ENCODE data around the gene EPHA6.

GRCh38 chr3:97742036-97742435 is 927.6 kb downstream of the EPHA6 start:
- no peak for TF ChIP-seq CTCF (IDR thresholded peaks at IDR 0.05)
- no peak for TF ChIP-seq EP300 (IDR thresholded peaks at IDR 0.05)
- no peak for TF ChIP-seq CEBPB (IDR thresholded peaks at IDR 0.05)
- no peak for TF ChIP-seq MYC (IDR thresholded peaks at IDR 0.05; ENCODE audit: borderline replicate concordance, low read length)
- no peak for TF ChIP-seq MAZ (IDR thresholded peaks at IDR 0.05; ENCODE audit: borderline replicate concordance, low read depth, low read length)
- TF ChIP-seq POLR2A (IDR thresholded peaks at IDR 0.05; ENCODE audit: low read length): no peak
- TF ChIP-seq CHD4 (IDR thresholded peaks at IDR 0.05; ENCODE audit: borderline replicate concordance): no peak
- TF ChIP-seq, protein P1, sequence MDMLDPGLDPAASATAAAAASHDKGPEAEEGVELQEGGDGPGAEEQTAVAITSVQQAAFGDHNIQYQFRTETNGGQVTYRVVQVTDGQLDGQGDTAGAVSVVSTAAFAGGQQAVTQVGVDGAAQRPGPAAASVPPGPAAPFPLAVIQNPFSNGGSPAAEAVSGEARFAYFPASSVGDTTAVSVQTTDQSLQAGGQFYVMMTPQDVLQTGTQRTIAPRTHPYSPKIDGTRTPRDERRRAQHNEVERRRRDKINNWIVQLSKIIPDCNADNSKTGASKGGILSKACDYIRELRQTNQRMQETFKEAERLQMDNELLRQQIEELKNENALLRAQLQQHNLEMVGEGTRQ (IDR thresholded peaks at IDR 0.05): no peak
- TF ChIP-seq POLR2AphosphoS2 (conservative IDR thresholded peaks at IDR 0.05; ENCODE audit: low read length): no peak
- TF ChIP-seq RAD21 (conservative IDR thresholded peaks at IDR 0.05 in 1 of 2, IDR thresholded peaks at IDR 0.05 in 1 of 2): no peak

Measured in A549 (cell line).